Posterior vena cava (tissue), 2 donors: ENCODE measurements around the gene ADCY10. TPM values are rescaled to one million over a fixed set of nuclear protein-coding genes. Genes with fewer than 3 reads are reported as not detected.
"Not testable (repeated sequence)": the region's sequence is repeated elsewhere in the genome, so short reads cannot be mapped to it uniquely, and the experiment has no call there.

Source experiments
- DNase-seq: peaks from one replicate; pipeline ENCODE4 v3.0.0-alpha.2; 2020; ENCODE audit warnings: low spot score
- intact Hi-C, 2 donors: fragments of 100-400 bp; cut with DNase I; formaldehyde crosslinking; loops; one replicate each; pipeline versions ENCODE4 v1.14.1 to v1.14.2; 2022 to 2023
- total RNA-seq, 2 donors: library from RNA; stranded (reverse); fragmentation: NEBNext Ultra II Directional; extraction: Animal tissue kit (Norgen Biotek cat#: 25700); gene quantifications; one replicate each; pipeline ENCODE4 v1.2.1, GENCODE V29; 2021
- donor health status: DM: yes; HTN: yes; CAD: no.
- donor health status: DM: yes; HTN: yes; CAD: no.

ADCY10 gene
- total RNA-seq, 2 donors from 2014 or later, result 0.28 to 0.38 TPM

- intact Hi-C loops, result loop anchor here in 1 of 2 donors (2.0 kb wide), 1 partner anchor 41 kb away; no protein-coding TSS in a partner anchor
Measured at GRCh38 chr1:167825419-167826079, 88.4 kb downstream of the ADCY10 start.

GRCh38 chr1:167824163-167824794 is 89.7 kb downstream of the ADCY10 start:
- intact Hi-C loops, result no loop called here
- DNase-seq, result no peak

More at GRCh38 chr1:167825419-167826079, 88.4 kb downstream of the ADCY10 start:
- no peak for DNase-seq

GRCh38 chr1:167821969-167822685 is 91.8 kb downstream of the ADCY10 start:
- intact Hi-C loops, result loop anchor here in 1 of 2 donors (2.0 kb wide), 1 partner anchor 105 kb away; no protein-coding TSS in a partner anchor
- no peak for DNase-seq

- intact Hi-C loops, result loop anchor here in 1 of 2 donors (2.0 kb wide), 1 partner anchor 105 kb away; no protein-coding TSS in a partner anchor
- DNase-seq, result no peak
Measured at GRCh38 chr1:167821356-167821685, 92.6 kb downstream of the ADCY10 start.

GRCh38 chr1:167820684-167821355 is 93.1 kb downstream of the ADCY10 start:
- intact Hi-C loops, result loop anchor here in 1 of 2 donors (2.0 kb wide), 1 partner anchor 106 kb away; no protein-coding TSS in a partner anchor
- no peak for DNase-seq

GRCh38 chr1:167819849-167820683 is 93.9 kb downstream of the ADCY10 start:
- intact Hi-C loops, result loop anchor here in 1 of 2 donors (2.0 kb wide), 1 partner anchor 107 kb away; no protein-coding TSS in a partner anchor
- peak; percentile 94 for DNase-seq

- intact Hi-C loops, result no loop called here
- DNase-seq, result no peak
Measured at GRCh38 chr1:167815650-167816049, 98.3 kb downstream of the ADCY10 start.

GRCh38 chr1:167812972-167813371 is 101.0 kb downstream of the ADCY10 start:
- DNase-seq, result no peak
- intact Hi-C loops, result no loop called here

- intact Hi-C loops, result no loop called here
- DNase-seq, result no peak
Measured at GRCh38 chr1:167808690-167809089, 105.2 kb downstream of the ADCY10 start.

GRCh38 chr1:167808104-167808503 is 105.8 kb downstream of the ADCY10 start:
- intact Hi-C loops, result no loop called here
- DNase-seq, result no peak

- intact Hi-C loops, DNase-seq: not testable (repeated sequence)
Measured at GRCh38 chr1:167806676-167807075, 107.3 kb downstream of the ADCY10 start.

GRCh38 chr1:167806235-167806634 is 107.7 kb downstream of the ADCY10 start:
- DNase-seq, intact Hi-C loops: not testable (repeated sequence)

GRCh38 chr1:167805041-167805556 is 108.8 kb downstream of the ADCY10 start:
- no peak for DNase-seq
- intact Hi-C loops, result no loop called here

- intact Hi-C loops, result no loop called here
Measured at GRCh38 chr1:167803358-167804207, 110.4 kb downstream of the ADCY10 start.

GRCh38 chr1:167802235-167802634 is 111.7 kb downstream of the ADCY10 start:
- DNase-seq, result no peak
- intact Hi-C loops, result no loop called here

More at GRCh38 chr1:167803358-167804207, 110.4 kb downstream of the ADCY10 start:
- DNase-seq, result peak; percentile 98

- DNase-seq, result no peak
- intact Hi-C loops, result no loop called here
Measured at GRCh38 chr1:167800251-167800650, 113.7 kb downstream of the ADCY10 start.

GRCh38 chr1:167799747-167800146 is 114.2 kb downstream of the ADCY10 start:
- intact Hi-C loops, result loop anchor here (5.0 kb wide), 1 partner anchor 77 kb away; the partner anchor contains the start of gene MPZL1 (in 2 of the 2)
- no peak for DNase-seq
